K562 (cell line): ENCODE data around the gene LASP1NB.

Experiments
- ATAC-seq: fragments of 200-7000 bp; cut with Tn5 transposase; 3 replicates; pipeline ENCODE4 v1.9.1; 2020; ENCODE audit warnings: moderate library complexity
- BruUV-seq: library from RNA; stranded (reverse); fragments of 400-500 nt; replicated peaks from 2 replicates; lab custom pipeline; 2021; lab: Mats Ljungman, UMichigan
- CTCF ChIA-PET: fragments of 300-600 bp; formaldehyde crosslinking; extraction: SDS; loops from one replicate; lab custom pipeline; 2021; ENCODE audit warnings: low intra/inter-chr PET ratio; lab: Yijun Ruan, JAX
- POLR2A ChIA-PET: fragments of 300-600, 350-650 bp; sonication (Branson Sonifier 250); formaldehyde crosslinking; extraction: SDS; loops from one replicate; lab custom pipeline; 2021; ENCODE audit warnings: antibody characterized with exemption, inconsistent platforms; lab: Yijun Ruan, JAX
- DNase-seq, 4 experiments: peaks; one replicate each; pipeline versions ENCODE4 v3.0.0 to v3.0.0-alpha.2; 2011 to 2018; ENCODE audit warnings: low spot score in 3 of 4, mixed read lengths in 3 of 4; ENCODE audit errors: extremely low read depth in 1 of 4
- FAIRE-seq: peaks from 2 replicates; lab custom pipeline; 2011; peaks lifted over from hg19 to GRCh38; lab: Jason Lieb, UNC
- H2AFZ ChIP-seq: 2 replicates; pipeline ENCODE4 v1.6.0; 2011; ENCODE audit warnings: low read depth, low read length, control low read depth, inconsistent platforms
- H3K27ac ChIP-seq: fragments of 200-600 bp; 3 replicates; pipeline ENCODE4 v1.8.0; 2011; ENCODE audit warnings: low read depth, mild to moderate bottlenecking, control low read depth, inconsistent platforms, low read length, moderate library complexity, mixed read lengths; ENCODE audit errors: extremely low read depth
- H3K27me3 ChIP-seq, 2 experiments: fragments of 300-600 bp in 1 of 2; 2 replicates in 1 of 2; 3 replicates in 1 of 2; pipeline versions ENCODE4 v1.6.0 to v1.8.0; 2011; ENCODE audit warnings: inconsistent platforms in 2 of 2, low read length in 2 of 2, mild to moderate bottlenecking in 1 of 2, mixed read lengths in 1 of 2, moderate library complexity in 1 of 2; ENCODE audit not compliant: control insufficient read depth in 2 of 2, insufficient read depth in 2 of 2
- H3K36me3 ChIP-seq: fragments of 300-600 bp; 3 replicates; pipeline ENCODE4 v1.8.0; 2011; ENCODE audit warnings: mild to moderate bottlenecking, low read length, inconsistent platforms; ENCODE audit not compliant: control insufficient read depth, insufficient read depth
- H3K4me1 ChIP-seq, 2 experiments: fragments of 200-600 bp in 1 of 2; replicated peaks in 1 of 2; 2 replicates in 1 of 2; 3 replicates in 1 of 2; pipeline versions ENCODE4 v1.5.1 to v1.8.0; 2011; ENCODE audit warnings: inconsistent platforms in 2 of 2, low read length in 2 of 2, mild to moderate bottlenecking in 1 of 2, mixed read lengths in 1 of 2, moderate library complexity in 1 of 2; ENCODE audit not compliant: control insufficient read depth in 2 of 2, insufficient read depth in 2 of 2
- H3K4me2 ChIP-seq: 2 replicates; pipeline ENCODE4 v1.6.1; 2011; ENCODE audit warnings: low read length, control low read depth, inconsistent platforms, mixed read lengths; ENCODE audit not compliant: insufficient read depth
- H3K4me3 ChIP-seq: fragments of 200-600 bp; sonication (generic), shearing (Covaris generic); 2 replicates; pipeline ENCODE4 v1.5.1; 2016; ENCODE audit warnings: control low read depth, inconsistent platforms
- H3K79me2 ChIP-seq: fragments of 200-600 bp; 3 replicates; pipeline ENCODE4 v1.8.0; 2011; ENCODE audit warnings: low read length, inconsistent platforms; ENCODE audit not compliant: control insufficient read depth, insufficient read depth
- H3K9ac ChIP-seq, 2 experiments: 2 replicates each; pipeline versions ENCODE4 v1.6.0 to v1.6.1; 2011; ENCODE audit warnings: low read depth in 2 of 2, low read length in 2 of 2, control low read depth in 1 of 2, inconsistent platforms in 1 of 2, mild to moderate bottlenecking in 1 of 2, mixed read lengths in 1 of 2; ENCODE audit not compliant: insufficient read depth in 1 of 2
- H3K9me1 ChIP-seq: one replicate; pipeline ENCODE4 v1.6.0; 2011; ENCODE audit warnings: inconsistent platforms, mild to moderate bottlenecking, low read length, moderate library complexity; ENCODE audit not compliant: control insufficient read depth, insufficient read depth
- H3K9me3 ChIP-seq: replicated peaks from 2 replicates; pipeline ENCODE4 v1.5.1; 2011; ENCODE audit warnings: low read depth, low read length, inconsistent platforms; ENCODE audit not compliant: control insufficient read depth, insufficient read depth
- H4K20me1 ChIP-seq: replicated peaks from 2 replicates; pipeline ENCODE4 v1.6.1; 2011; ENCODE audit warnings: low read length, inconsistent platforms, mixed read lengths; ENCODE audit not compliant: control insufficient read depth, insufficient read depth
- HDAC1 ChIP-seq, 2 experiments: fragments of 450-650 bp; IDR thresholded peaks; 2 replicates each; pipeline ENCODE4 v1.6.1; 2016 to 2017; ENCODE audit warnings: inconsistent platforms in 1 of 2, mild to moderate bottlenecking in 1 of 2, moderate library complexity in 1 of 2
- TBP ChIP-seq: optimal IDR thresholded peaks from 2 replicates; pipeline ENCODE3; 2011; ENCODE audit warnings: low read depth, low read length, improper control_type of control experiment
- WGBS: fragments of 100-300 bp; shearing (Covaris generic); methylation state at CpG from one replicate; pipeline ENCODE4 v1.1.6; 2016; ENCODE audit warnings: low coverage, mixed read lengths; ENCODE audit not compliant: insufficient coverage; ENCODE audit errors: missing lambda C conversion rate; 5-methylcytosine and 5-hydroxymethylcytosine counted together
- in situ Hi-C: fragments of 300-500 bp; cut with MboI; formaldehyde crosslinking; loops from 4 replicates; pipeline ENCODE4 v1.15.0; 2018; ENCODE audit warnings: inconsistent platforms, mixed read lengths
- intact Hi-C: fragments of 100-400 bp; cut with micrococcal nuclease; formaldehyde crosslinking; loops from 2 replicates; pipeline ENCODE4 v1.14.2; 2022
- TF ChIP-seq, protein P1 (sequence below): sonication (generic); formaldehyde crosslinking; IDR thresholded peaks from 2 replicates; pipeline ENCODE4 v1.8.1; 2023; ENCODE audit warnings: mild to moderate bottlenecking, missing genetic modification reagents

Gene LASP1NB

DNA sequence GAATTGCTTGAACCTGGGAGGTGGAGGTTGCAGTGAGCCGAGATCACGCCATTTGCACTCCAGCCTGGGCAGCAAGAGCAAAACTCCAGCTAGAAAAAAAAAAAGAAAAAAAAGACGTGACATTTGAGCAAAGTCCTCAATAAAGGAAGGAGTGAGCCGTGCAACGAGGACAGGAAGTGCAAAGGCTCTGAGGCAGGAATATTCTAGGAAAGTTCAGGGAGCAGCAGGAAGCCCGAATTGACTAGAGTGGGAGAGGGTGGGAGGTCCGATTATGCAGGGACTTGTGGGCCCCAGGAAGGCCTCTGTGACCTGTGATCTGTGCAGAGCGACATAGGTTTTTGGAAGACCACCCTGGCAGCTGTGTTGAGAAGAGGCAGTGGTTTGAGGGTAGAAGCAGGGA is 8.6 kb upstream of the LASP1NB start:
- no peak for TF ChIP-seq TBP
- TF ChIP-seq HDAC1 (IDR thresholded peaks at IDR 0.05), result no peak
- TF ChIP-seq, protein P1, sequence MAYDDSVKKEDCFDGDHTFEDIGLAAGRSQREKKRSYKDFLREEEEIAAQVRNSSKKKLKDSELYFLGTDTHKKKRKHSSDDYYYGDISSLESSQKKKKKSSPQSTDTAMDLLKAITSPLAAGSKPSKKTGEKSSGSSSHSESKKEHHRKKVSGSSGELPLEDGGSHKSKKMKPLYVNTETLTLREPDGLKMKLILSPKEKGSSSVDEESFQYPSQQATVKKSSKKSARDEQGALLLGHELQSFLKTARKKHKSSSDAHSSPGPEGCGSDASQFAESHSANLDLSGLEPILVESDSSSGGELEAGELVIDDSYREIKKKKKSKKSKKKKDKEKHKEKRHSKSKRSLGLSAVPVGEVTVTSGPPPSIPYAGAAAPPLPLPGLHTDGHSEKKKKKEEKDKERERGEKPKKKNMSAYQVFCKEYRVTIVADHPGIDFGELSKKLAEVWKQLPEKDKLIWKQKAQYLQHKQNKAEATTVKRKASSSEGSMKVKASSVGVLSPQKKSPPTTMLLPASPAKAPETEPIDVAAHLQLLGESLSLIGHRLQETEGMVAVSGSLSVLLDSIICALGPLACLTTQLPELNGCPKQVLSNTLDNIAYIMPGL (CRISPR knock-in tag), result no peak
- peaks cover 0 to 14% of the 10 kb centered on the region in 2 experiments; a peak in 1 of 5 replicates for H3K4me1 ChIP-seq
- H3K9me1 ChIP-seq, result no peaks in the 10 kb centered on the region
- CTCF ChIA-PET, result interaction anchor here (1.2 kb wide), 1 partner anchor 67 kb away, joined by 3 read pairs; no protein-coding TSS in a partner anchor
- peaks cover 79% of the 10 kb centered on the region; the same call in 1 of the 3 replicates for H3K36me3 ChIP-seq
- peaks cover 5% of the 10 kb centered on the region; the same call in 1 of the 2 replicates for H4K20me1 ChIP-seq
- FAIRE-seq (no peak), DNase-seq (no peak), ATAC-seq (no peak)
- in situ Hi-C loops (no loop called here), intact Hi-C loops (no loop called here)
- no peak overlapping the region for H2AFZ ChIP-seq
- no peaks in the 10 kb centered on the region for H3K27me3 ChIP-seq
- no peaks in the 10 kb centered on the region for H3K9me3 ChIP-seq
- H3K79me2 ChIP-seq, result no peaks in the 10 kb centered on the region
- no peak overlapping the region for H3K4me2 ChIP-seq
- H3K27ac ChIP-seq, result no peak overlapping the region
- no TSS peak for BruUV-seq
- no peak overlapping the region for H3K4me3 ChIP-seq
- 72% methylated on average over 8 of the region's 8 CpGs for WGBS
- POLR2A ChIA-PET, result interaction anchor here (2.2 kb wide), 1 partner anchor 10 kb away, joined by 8 read pairs; no protein-coding TSS in a partner anchor
- H3K9ac ChIP-seq, result no peak overlapping the region
